Measurements from ENCODE around the gene COP1.
"Not testable (repeated sequence)": the region's sequence is repeated elsewhere in the genome, so short reads cannot be mapped to it uniquely, and the experiment has no call there.

COP1 gene

GRCh38 chr1:176119549-176119948, 87.5 kb downstream of the COP1 start:
- Histone ChIP-seq H3K36me3 (ENCODE audit: insufficient read depth, low read length) (peaks cover 6% of the 10 kb centered on the region; the same call in 1 of the 2 replicates), H3K9me3 (ENCODE audit: insufficient read depth, low read depth, low read length) (no peaks in the 10 kb centered on the region), H3K4me1 (ENCODE audit: insufficient read depth, low read length) (no peaks in the 10 kb centered on the region), H3K27me3 (ENCODE audit: insufficient read depth, low read length) (no peaks in the 10 kb centered on the region), H3K27ac (ENCODE audit: low read depth, low read length) (no peak overlapping the region), H3K9ac (ENCODE audit: low read depth, low read length) (no peak overlapping the region), H3K4me3 (ENCODE audit: low read length) (no peak overlapping the region)
- 60% methylated on average over 1 of the region's 1 CpG for WGBS

DNA sequence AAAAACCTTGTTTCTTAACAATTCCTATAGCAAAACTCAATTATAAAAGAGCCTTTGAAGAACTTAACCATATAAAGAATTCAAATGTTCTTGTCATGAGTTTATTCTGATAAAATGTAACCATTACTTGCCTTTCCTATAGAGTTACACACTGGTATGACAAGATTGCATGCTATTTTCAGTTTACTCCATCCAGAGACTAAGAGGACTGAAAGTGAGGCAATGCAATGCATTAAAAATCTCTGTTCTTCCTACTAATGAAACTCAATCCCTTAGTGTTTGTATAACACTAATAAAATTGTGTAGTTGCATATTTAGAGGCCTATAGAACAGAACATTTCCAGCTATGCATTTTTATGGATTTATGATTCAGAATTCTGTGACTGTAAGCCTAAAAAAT, 88.1 kb downstream of the COP1 start:
- Histone ChIP-seq H3K27me3 (ENCODE audit: insufficient read depth, low read length) (no peaks in the 10 kb centered on the region), H3K4me1 (ENCODE audit: insufficient read depth, low read length) (no peaks in the 10 kb centered on the region), H3K9me3 (ENCODE audit: insufficient read depth, low read depth, low read length) (no peaks in the 10 kb centered on the region), H3K27ac (ENCODE audit: low read depth, low read length) (no peak overlapping the region), H3K36me3 (ENCODE audit: insufficient read depth, low read length) (peaks cover 11% of the 10 kb centered on the region; the same call in 1 of the 2 replicates), H3K9ac (ENCODE audit: low read depth, low read length) (no peak overlapping the region), H3K4me3 (ENCODE audit: low read length) (no peak overlapping the region)

GRCh38 chr1:176111835-176112234, 95.3 kb downstream of the COP1 start:
- H3K4me3 ChIP-seq (ENCODE audit: low read length), result no peak overlapping the region
- no peaks in the 10 kb centered on the region for H3K27me3 ChIP-seq (ENCODE audit: insufficient read depth, low read length)
- no peak overlapping the region for H3K27ac ChIP-seq (ENCODE audit: low read depth, low read length)
- H3K36me3 ChIP-seq (ENCODE audit: insufficient read depth, low read length), result peaks cover 20% of the 10 kb centered on the region; the same call in 1 of the 2 replicates
- H3K4me1 ChIP-seq (ENCODE audit: insufficient read depth, low read length), result no peaks in the 10 kb centered on the region
- WGBS, result no CpG with 5 or more reads among the region's 1 CpG
- H3K9ac ChIP-seq (ENCODE audit: low read depth, low read length), result no peak overlapping the region
- H3K9me3 ChIP-seq (ENCODE audit: insufficient read depth, low read depth, low read length), result no peaks in the 10 kb centered on the region

- no peak overlapping the region for H3K4me3 ChIP-seq (ENCODE audit: low read length)
- H3K27ac ChIP-seq (ENCODE audit: low read depth, low read length), result no peak overlapping the region
- peaks cover 26% of the 10 kb centered on the region; the same call in 1 of the 2 replicates for H3K36me3 ChIP-seq (ENCODE audit: insufficient read depth, low read length)
- no peaks in the 10 kb centered on the region for H3K9me3 ChIP-seq (ENCODE audit: insufficient read depth, low read depth, low read length)
- no peaks in the 10 kb centered on the region for H3K4me1 ChIP-seq (ENCODE audit: insufficient read depth, low read length)
- H3K9ac ChIP-seq (ENCODE audit: low read depth, low read length), result no peak overlapping the region
- no peaks in the 10 kb centered on the region for H3K27me3 ChIP-seq (ENCODE audit: insufficient read depth, low read length)
- 97% methylated on average over 1 of the region's 1 CpG for WGBS
Observed at GRCh38 chr1:176110203-176110602, 96.9 kb downstream of the COP1 start.

DNA sequence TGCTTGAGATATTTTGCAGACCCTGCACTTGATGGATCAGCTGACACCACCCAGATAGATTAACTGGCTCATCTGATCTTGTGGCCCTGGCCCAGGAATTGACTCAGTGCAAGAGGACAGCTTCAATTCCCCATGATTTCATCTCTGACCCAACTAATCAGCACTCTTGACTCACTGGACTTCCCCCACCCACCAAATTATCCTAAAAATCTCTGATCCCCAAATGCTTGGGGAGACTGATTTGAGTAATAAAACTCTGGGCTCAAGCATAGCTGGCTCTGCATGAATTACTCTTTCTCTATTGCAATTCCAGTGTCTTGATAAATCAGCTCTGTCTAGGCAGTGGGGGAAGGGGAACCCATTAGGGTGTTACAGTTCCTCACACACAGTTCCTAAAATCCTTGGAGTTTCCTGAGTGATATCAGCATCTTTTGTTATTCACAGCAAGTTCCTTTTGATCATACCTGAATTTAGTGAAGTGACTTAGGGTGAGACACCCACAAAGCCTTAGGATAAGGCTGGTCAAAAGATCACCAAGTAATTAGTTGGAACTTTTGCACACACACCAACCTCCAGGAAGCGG, 104.2 kb downstream of the COP1 start:
- no peak overlapping the region for H3K27ac ChIP-seq (ENCODE audit: low read depth, low read length)
- peaks cover 34% of the 10 kb centered on the region for H3K9me3 ChIP-seq (ENCODE audit: insufficient read depth, low read depth, low read length)
- H3K4me3 ChIP-seq (ENCODE audit: low read length), result no peak overlapping the region
- H3K27me3 ChIP-seq (ENCODE audit: insufficient read depth, low read length), result no peaks in the 10 kb centered on the region
- peaks cover 39% of the 10 kb centered on the region for H3K36me3 ChIP-seq (ENCODE audit: insufficient read depth, low read length)
- H3K9ac ChIP-seq (ENCODE audit: low read depth, low read length), result no peak overlapping the region
- no CpG with 5 or more reads among the region's 1 CpG for WGBS
- H3K4me1 ChIP-seq (ENCODE audit: insufficient read depth, low read length), result peaks cover 7% of the 10 kb centered on the region; the same call in 1 of the 2 replicates

- H3K9ac ChIP-seq (ENCODE audit: low read depth, low read length), result no peak overlapping the region
- H3K9me3 ChIP-seq (ENCODE audit: insufficient read depth, low read depth, low read length), result peaks cover 35% of the 10 kb centered on the region
- 93% methylated on average over 5 of the region's 5 CpGs for WGBS
- no peaks in the 10 kb centered on the region for H3K27me3 ChIP-seq (ENCODE audit: insufficient read depth, low read length)
- H3K4me1 ChIP-seq (ENCODE audit: insufficient read depth, low read length), result peaks cover 7% of the 10 kb centered on the region; the same call in 1 of the 2 replicates
- H3K36me3 ChIP-seq (ENCODE audit: insufficient read depth, low read length), result peaks cover 45% of the 10 kb centered on the region
- H3K27ac ChIP-seq (ENCODE audit: low read depth, low read length), result no peak overlapping the region
- no peak overlapping the region for H3K4me3 ChIP-seq (ENCODE audit: low read length)
Observed at GRCh38 chr1:176101951-176102642, 105.0 kb downstream of the COP1 start.

GRCh38 chr1:176098560-176098959, 108.5 kb downstream of the COP1 start:
- no peak overlapping the region for H3K4me3 ChIP-seq (ENCODE audit: low read length)
- 88% methylated on average over 2 of the region's 2 CpGs for WGBS
- peaks cover 50% of the 10 kb centered on the region for H3K36me3 ChIP-seq (ENCODE audit: insufficient read depth, low read length)
- no peaks in the 10 kb centered on the region for H3K27me3 ChIP-seq (ENCODE audit: insufficient read depth, low read length)
- H3K27ac ChIP-seq (ENCODE audit: low read depth, low read length), result no peak overlapping the region
- peaks cover 37% of the 10 kb centered on the region for H3K9me3 ChIP-seq (ENCODE audit: insufficient read depth, low read depth, low read length)
- H3K9ac ChIP-seq (ENCODE audit: low read depth, low read length), result no peak overlapping the region
- peaks cover 7% of the 10 kb centered on the region; the same call in 1 of the 2 replicates for H3K4me1 ChIP-seq (ENCODE audit: insufficient read depth, low read length)

- H3K27me3 ChIP-seq (ENCODE audit: insufficient read depth, low read length), result no peaks in the 10 kb centered on the region
- H3K4me3 ChIP-seq (ENCODE audit: low read length), result no peak overlapping the region
- H3K9me3 ChIP-seq (ENCODE audit: insufficient read depth, low read depth, low read length), result peaks cover 33% of the 10 kb centered on the region
- no peak overlapping the region for H3K9ac ChIP-seq (ENCODE audit: low read depth, low read length)
- 90% methylated on average over 3 of the region's 3 CpGs for WGBS
- no peak overlapping the region for H3K27ac ChIP-seq (ENCODE audit: low read depth, low read length)
- peaks cover 48% of the 10 kb centered on the region for H3K36me3 ChIP-seq (ENCODE audit: insufficient read depth, low read length)
- no peaks in the 10 kb centered on the region for H3K4me1 ChIP-seq (ENCODE audit: insufficient read depth, low read length)
Observed at GRCh38 chr1:176096015-176096414, 111.1 kb downstream of the COP1 start.

DNA sequence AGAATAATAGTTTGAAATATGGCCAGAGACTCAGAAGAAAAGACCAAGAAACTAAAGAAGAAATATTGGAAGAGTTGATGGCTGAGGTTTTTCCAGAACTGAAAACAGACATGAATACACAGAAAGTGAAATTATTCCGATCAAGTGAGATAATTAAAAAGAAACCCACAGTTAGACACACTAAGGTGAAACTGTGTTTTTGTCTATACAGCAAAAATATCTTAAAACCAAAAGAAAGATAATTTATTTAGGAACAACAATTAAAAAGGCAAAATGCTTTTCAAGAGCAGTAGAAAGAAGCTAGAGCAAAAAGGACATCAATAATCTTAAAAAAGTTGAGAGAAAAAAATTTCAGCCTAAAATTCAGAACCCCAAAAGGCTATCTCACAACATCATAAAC, 116.3 kb downstream of the COP1 start:
- Histone ChIP-seq H3K9ac (ENCODE audit: low read depth, low read length) (no peak overlapping the region), H3K36me3 (ENCODE audit: insufficient read depth, low read length) (peaks cover under 1% of the 10 kb centered on the region; the same call in 1 of the 2 replicates), H3K9me3 (ENCODE audit: insufficient read depth, low read depth, low read length) (no peaks in the 10 kb centered on the region), H3K27me3 (ENCODE audit: insufficient read depth, low read length) (no peaks in the 10 kb centered on the region), H3K27ac (ENCODE audit: low read depth, low read length) (no peak overlapping the region), H3K4me3 (ENCODE audit: low read length) (no peak overlapping the region), H3K4me1 (ENCODE audit: insufficient read depth, low read length) (peaks cover 10% of the 10 kb centered on the region)
- 80% methylated on average over 1 of the region's 1 CpG for WGBS

- H3K27ac ChIP-seq (ENCODE audit: low read depth, low read length); H3K4me1 ChIP-seq (ENCODE audit: insufficient read depth, low read length); H3K27me3 ChIP-seq (ENCODE audit: insufficient read depth, low read length); H3K9me3 ChIP-seq (ENCODE audit: insufficient read depth, low read depth, low read length); H3K4me3 ChIP-seq (ENCODE audit: low read length); H3K9ac ChIP-seq (ENCODE audit: low read depth, low read length): not testable (repeated sequence)
- WGBS, result 92% methylated on average over 3 of the region's 3 CpGs
- peaks cover 11% of the 10 kb centered on the region; the same call in 1 of the 2 replicates for H3K36me3 ChIP-seq (ENCODE audit: insufficient read depth, low read length)
Observed at GRCh38 chr1:176087746-176088145, 119.3 kb downstream of the COP1 start.

DNA sequence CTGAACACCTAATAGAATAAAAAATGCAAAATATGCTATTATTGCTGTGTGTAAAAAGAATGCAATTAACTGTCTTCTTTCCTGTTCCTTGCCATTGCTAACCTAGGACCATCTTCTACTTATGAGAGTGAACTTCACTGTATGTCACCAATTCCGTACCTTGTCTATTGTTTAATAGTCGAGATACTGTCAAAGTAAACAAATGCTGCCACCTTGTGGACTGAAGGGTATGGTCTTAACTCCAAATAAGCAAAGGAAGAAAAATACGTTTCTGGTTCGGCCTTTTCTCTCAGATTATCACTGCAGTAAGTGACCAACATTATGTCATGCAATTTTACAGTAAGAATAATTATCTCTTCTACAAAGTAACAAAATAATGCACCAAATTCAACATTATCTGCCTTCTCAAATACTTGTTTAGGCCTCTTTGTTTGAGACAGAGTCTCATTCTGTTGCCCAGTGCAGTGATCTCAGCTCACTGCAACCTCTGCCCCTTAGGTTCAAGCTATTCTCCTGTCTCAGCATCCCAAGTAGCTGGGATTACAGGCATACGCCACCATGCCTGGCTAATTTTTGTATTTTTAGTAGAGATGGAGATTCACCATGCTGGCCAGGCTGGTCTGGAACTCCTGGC, 133.4 kb downstream of the COP1 start:
- no peaks in the 10 kb centered on the region; the same call in 1 of the 2 replicates for H3K4me1 ChIP-seq (ENCODE audit: insufficient read depth, low read length)
- peaks cover 9% of the 10 kb centered on the region; the same call in 1 of the 2 replicates for H3K9me3 ChIP-seq (ENCODE audit: insufficient read depth, low read depth, low read length)
- no peak overlapping the region for H3K27ac ChIP-seq (ENCODE audit: low read depth, low read length)
- H3K27me3 ChIP-seq (ENCODE audit: insufficient read depth, low read length), result no peaks in the 10 kb centered on the region
- H3K9ac ChIP-seq (ENCODE audit: low read depth, low read length), result no peak overlapping the region
- H3K36me3 ChIP-seq (ENCODE audit: insufficient read depth, low read length), result peaks cover 13% of the 10 kb centered on the region; the same call in 1 of the 2 replicates
- WGBS, result 45% methylated on average over 5 of the region's 5 CpGs
- H3K4me3 ChIP-seq (ENCODE audit: low read length), result no peak overlapping the region

Data from HUES64 (cell line).